Transverse colon (tissue), 4 donors: ENCODE data around the gene OTUD7B. TPM values are rescaled to one million over a fixed set of nuclear protein-coding genes. Genes with fewer than 3 reads are reported as not detected.

Source experiments
- DNase-seq: peaks from one replicate; pipeline ENCODE4 v3.0.0-alpha.2; 2019
- H3K27ac ChIP-seq, 4 donors: fragments of 200-600 bp; sonication (generic); 2 replicates each; pipeline ENCODE4 v1.5.1; 2016 to 2018; ENCODE audit warnings: inconsistent platforms in 4 of 4
- H3K27me3 ChIP-seq: fragments of 200-600 bp; sonication (generic); 2 replicates; pipeline ENCODE4 v1.5.1; 2017; ENCODE audit warnings: inconsistent platforms
- H3K36me3 ChIP-seq, 4 donors: fragments of 200-600 bp; sonication (generic); 2 replicates each; pipeline ENCODE4 v1.5.1; 2017 to 2019; ENCODE audit warnings: inconsistent platforms in 4 of 4
- H3K4me1 ChIP-seq, 4 donors: fragments of 200-600 bp; sonication (generic); 2 replicates each; pipeline ENCODE4 v1.5.1; 2017 to 2020; ENCODE audit warnings: inconsistent platforms in 4 of 4
- H3K4me3 ChIP-seq, 4 donors: fragments of 200-600 bp; sonication (generic); 1 replicate in 1 of 4; 2 replicates in 3 of 4; pipeline versions ENCODE4 v1.5.1 to v1.6.1; 2017 to 2019; ENCODE audit warnings: inconsistent platforms in 4 of 4
- H3K9me3 ChIP-seq, 2 donors: fragments of 200-600 bp; sonication (generic); 2 replicates each; pipeline ENCODE4 v1.5.1; 2017 to 2019; ENCODE audit warnings: inconsistent platforms in 2 of 2
- CTCF ChIP-seq, 5 experiments: fragments of 200-600 bp in 3 of 5; fragments of 450-650 bp in 2 of 5; sonication (generic) in 3 of 5; IDR thresholded peaks; 1 replicate in 2 of 5; 2 replicates in 3 of 5; pipeline ENCODE4 v1.5.1; 2016 to 2017; ENCODE audit warnings: antibody characterized with exemption in 5 of 5, inconsistent platforms in 3 of 5, mild to moderate bottlenecking in 2 of 5, moderate library complexity in 1 of 5
- EP300 ChIP-seq: sonication (generic); formaldehyde crosslinking; IDR thresholded peaks from one replicate; pipeline ENCODE4 v1.6.1; 2017; ENCODE audit warnings: antibody characterized with exemption, low read depth
- POLR2A ChIP-seq: fragments of 450-650 bp; IDR thresholded peaks from one replicate; pipeline ENCODE4 v1.6.1; 2016; ENCODE audit warnings: antibody characterized with exemption, mild to moderate bottlenecking, moderate library complexity
- POLR2AphosphoS5 ChIP-seq, 3 donors: sonication (generic); formaldehyde crosslinking; IDR thresholded peaks; one replicate each; pipeline ENCODE4 v1.6.1; 2016; ENCODE audit warnings: antibody characterized with exemption in 3 of 3
- WGBS, 2 donors: methylation state at CpG; one replicate each; pipeline ENCODE4 v1.1.5; 2018; ENCODE audit warnings: low coverage in 1 of 2; 5-methylcytosine and 5-hydroxymethylcytosine counted together
- in situ Hi-C, 4 donors: fragments of 200-750 bp; cut with MboI; loops; one replicate each; pipeline versions ENCODE4 v1.15.0 to v1.15.1; 2017; ENCODE audit warnings: low sequenced_read_pairs in 3 of 4, low pct_ligation_motif_present in 1 of 4, low pct_unique_long_range_greater_than_20kb in 1 of 4
- intact Hi-C: fragments of 100-400 bp; cut with DNase I; formaldehyde crosslinking; loops from one replicate; pipeline ENCODE4 v1.15.1; 2023; ENCODE audit warnings: low total_unique reads
- total RNA-seq, 4 donors: library from RNA; depleted of rRNA; stranded (reverse); fragments of >200 nt; gene quantifications; one replicate each; pipeline ENCODE4 v1.1.0, GENCODE V29; 2016

The OTUD7B gene
- total RNA-seq, 4 donors from 2014 or later, result 11.3 to 26.8 (median 25.5) TPM

- peak overlapping the region in 2 of 4 donors; percentile 86 to 95 for H3K4me3 ChIP-seq
- in situ Hi-C loops, result no loop called here
- H3K9me3 ChIP-seq, result no peaks in the 10 kb centered on the region
- 47 to 48% methylated on average over 4 to 6 of the region's 6 CpGs for WGBS, 2 donors
- intact Hi-C loops, result no loop called here
- DNase-seq, result no peak
- H3K27ac ChIP-seq, result peak overlapping the region; percentile 95 to 98 (median 96)
- H3K27me3 ChIP-seq, result no peaks in the 10 kb centered on the region
- peaks cover 4 to 52% (median 24%) of the 10 kb centered on the region in 4 donors for H3K4me1 ChIP-seq
- H3K36me3 ChIP-seq, result no peaks in the 10 kb centered on the region
- TF ChIP-seq EP300 (no peak), CTCF (IDR thresholded peaks at IDR 0.05) (no peak), POLR2AphosphoS5 (IDR thresholded peaks at IDR 0.05) (no peak), POLR2A (no peak)
Measured at GRCh38 chr1:150008699-150009098, 1.8 kb downstream of the OTUD7B start.

- Histone ChIP-seq H3K27ac (peak overlapping the region in 1 of 4 donors; percentile 95), H3K9me3 (no peaks in the 10 kb centered on the region), H3K27me3 (no peaks in the 10 kb centered on the region), H3K36me3 (no peaks in the 10 kb centered on the region), H3K4me1 (peaks cover 4 to 39% (median 26%) of the 10 kb centered on the region in 4 donors), H3K4me3 (no peak overlapping the region)
- in situ Hi-C loops, result no loop called here
- intact Hi-C loops, result no loop called here
- no peak for TF ChIP-seq CTCF (IDR thresholded peaks at IDR 0.05)
- no peak for TF ChIP-seq POLR2A
- no peak for TF ChIP-seq POLR2AphosphoS5 (IDR thresholded peaks at IDR 0.05)
- no peak for TF ChIP-seq EP300
- no peak for DNase-seq
- WGBS, 2 donors, result 85 to 87% methylated on average over 4 of the region's 4 CpGs
Measured at GRCh38 chr1:150006881-150007421, 3.6 kb downstream of the OTUD7B start.

GRCh38 chr1:150005606-150006005, 4.9 kb downstream of the OTUD7B start:
- no peaks in the 10 kb centered on the region for H3K9me3 ChIP-seq
- H3K27me3 ChIP-seq, result no peaks in the 10 kb centered on the region
- H3K27ac ChIP-seq, result no peak overlapping the region
- H3K36me3 ChIP-seq, result no peaks in the 10 kb centered on the region
- H3K4me3 ChIP-seq, result no peak overlapping the region
- TF ChIP-seq CTCF (IDR thresholded peaks at IDR 0.05), result no peak
- no peak for TF ChIP-seq POLR2A
- TF ChIP-seq POLR2AphosphoS5 (IDR thresholded peaks at IDR 0.05), result no peak
- no peak for TF ChIP-seq EP300
- in situ Hi-C loops, result no loop called here
- H3K4me1 ChIP-seq, result peaks cover 3 to 34% (median 25%) of the 10 kb centered on the region in 4 donors
- intact Hi-C loops, result no loop called here
- WGBS, 2 donors, result 62 to 76% methylated on average over 2 of the region's 2 CpGs
- DNase-seq, result no peak

DNA sequence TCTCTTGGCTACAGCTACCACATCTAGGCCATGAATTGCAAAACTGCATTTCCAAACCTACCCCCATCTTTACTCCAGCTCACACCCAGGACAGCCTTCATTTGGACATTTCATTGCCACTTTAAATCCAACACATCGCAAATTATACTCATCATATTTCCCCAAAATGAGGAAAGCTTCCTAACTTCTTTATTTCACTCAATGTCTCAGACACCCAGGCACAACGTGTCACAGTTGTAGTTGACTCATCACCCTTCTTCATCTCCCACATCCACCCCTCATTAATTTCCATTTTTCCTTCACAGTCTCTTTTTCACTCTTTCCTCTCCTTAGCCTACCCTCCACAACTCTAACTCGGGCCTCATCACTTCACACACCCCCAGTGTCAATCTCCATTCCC, 6.7 kb downstream of the OTUD7B start:
- no peaks in the 10 kb centered on the region for H3K9me3 ChIP-seq
- peaks cover 3% of the 10 kb centered on the region for H3K27me3 ChIP-seq
- H3K4me3 ChIP-seq, result no peak overlapping the region
- WGBS, 2 donors, result 88 to 100% methylated on average over 3 of the region's 3 CpGs
- peaks cover 3 to 34% (median 26%) of the 10 kb centered on the region in 4 donors for H3K4me1 ChIP-seq
- in situ Hi-C loops, result no loop called here
- H3K36me3 ChIP-seq, result no peaks in the 10 kb centered on the region
- TF ChIP-seq EP300 (no peak), POLR2A (no peak)
- intact Hi-C loops, result no loop called here
- no peak overlapping the region for H3K27ac ChIP-seq
- no peak for DNase-seq

- H3K9me3 ChIP-seq, result no peaks in the 10 kb centered on the region
- 83 to 89% methylated on average over 2 of the region's 2 CpGs for WGBS, 2 donors
- H3K4me1 ChIP-seq, result peaks cover 3 to 21% (median 16%) of the 10 kb centered on the region in 4 donors
- no peak for TF ChIP-seq CTCF (IDR thresholded peaks at IDR 0.05)
- no peak for TF ChIP-seq POLR2A
- TF ChIP-seq EP300, result no peak
- no peak for TF ChIP-seq POLR2AphosphoS5 (IDR thresholded peaks at IDR 0.05)
- no peak for DNase-seq
- H3K27ac ChIP-seq, result peak overlapping the region in 1 of 4 donors; percentile 3
- in situ Hi-C loops (no loop called here), intact Hi-C loops (no loop called here)
- no peak overlapping the region for H3K4me3 ChIP-seq
- H3K27me3 ChIP-seq, result peaks cover 3% of the 10 kb centered on the region
- H3K36me3 ChIP-seq, result no peaks in the 10 kb centered on the region
Measured at GRCh38 chr1:150002217-150002616, 8.3 kb downstream of the OTUD7B start.
